Transverse colon (tissue), 4 donors: ENCODE results near the gene TMEM147.

Source experiments
- POLR2A ChIP-seq: fragments of 450-650 bp; IDR thresholded peaks from one replicate; pipeline ENCODE4 v1.6.1; 2016; ENCODE audit warnings: antibody characterized with exemption, mild to moderate bottlenecking, moderate library complexity
- POLR2AphosphoS5 ChIP-seq, 3 donors: sonication (generic); formaldehyde crosslinking; IDR thresholded peaks; one replicate each; pipeline ENCODE4 v1.6.1; 2016; ENCODE audit warnings: antibody characterized with exemption in 3 of 3
- TF ChIP-seq, protein P1 (sequence below), 5 experiments: fragments of 200-600 bp in 3 of 5; fragments of 450-650 bp in 2 of 5; sonication (generic) in 3 of 5; IDR thresholded peaks; 1 replicate in 2 of 5; 2 replicates in 3 of 5; pipeline ENCODE4 v1.5.1; 2016 to 2017; ENCODE audit warnings: antibody characterized with exemption in 5 of 5, inconsistent platforms in 3 of 5, mild to moderate bottlenecking in 2 of 5, moderate library complexity in 1 of 5

DNA sequence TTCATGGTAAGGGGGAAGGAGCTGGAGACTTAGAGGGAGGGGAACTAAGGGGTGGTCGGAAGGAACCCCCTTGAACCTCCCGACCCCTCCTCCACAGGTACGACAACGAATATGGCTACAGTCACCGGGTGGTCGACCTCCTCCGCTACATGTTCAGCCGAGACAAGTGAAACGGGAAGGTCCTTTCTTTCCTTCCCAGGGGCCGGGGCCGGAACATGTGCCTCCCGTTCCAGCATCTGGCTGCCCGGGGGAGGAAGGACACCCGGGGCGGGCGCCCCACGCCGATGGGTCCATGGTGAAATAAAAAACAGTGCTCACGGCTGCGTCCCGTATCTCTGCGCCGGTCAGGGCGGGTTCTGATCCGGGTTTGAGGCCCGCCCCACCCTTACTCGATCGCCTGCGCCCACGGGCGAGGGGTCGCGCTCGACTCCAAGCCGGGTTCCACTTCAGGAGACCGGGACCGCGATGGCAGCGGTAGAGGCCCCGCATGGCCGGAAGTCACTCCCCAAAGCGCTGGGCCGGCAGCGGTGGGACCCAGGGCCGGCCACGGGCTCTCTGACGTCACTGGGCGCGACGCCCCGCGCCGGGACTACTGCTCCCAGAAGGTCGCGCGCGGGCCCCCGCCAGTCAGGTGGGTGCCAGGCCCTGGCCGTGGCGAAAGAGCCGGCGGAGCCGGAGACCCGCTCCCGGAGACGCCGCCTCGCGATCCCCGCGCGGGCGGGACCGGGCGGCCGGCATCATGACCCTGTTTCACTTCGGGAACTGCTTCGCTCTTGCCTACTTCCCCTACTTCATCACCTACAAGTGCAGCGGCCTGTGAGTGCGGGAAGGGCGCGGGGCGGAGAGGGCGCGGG lies at the start of gene TMEM147:
- TF ChIP-seq, protein P1, sequence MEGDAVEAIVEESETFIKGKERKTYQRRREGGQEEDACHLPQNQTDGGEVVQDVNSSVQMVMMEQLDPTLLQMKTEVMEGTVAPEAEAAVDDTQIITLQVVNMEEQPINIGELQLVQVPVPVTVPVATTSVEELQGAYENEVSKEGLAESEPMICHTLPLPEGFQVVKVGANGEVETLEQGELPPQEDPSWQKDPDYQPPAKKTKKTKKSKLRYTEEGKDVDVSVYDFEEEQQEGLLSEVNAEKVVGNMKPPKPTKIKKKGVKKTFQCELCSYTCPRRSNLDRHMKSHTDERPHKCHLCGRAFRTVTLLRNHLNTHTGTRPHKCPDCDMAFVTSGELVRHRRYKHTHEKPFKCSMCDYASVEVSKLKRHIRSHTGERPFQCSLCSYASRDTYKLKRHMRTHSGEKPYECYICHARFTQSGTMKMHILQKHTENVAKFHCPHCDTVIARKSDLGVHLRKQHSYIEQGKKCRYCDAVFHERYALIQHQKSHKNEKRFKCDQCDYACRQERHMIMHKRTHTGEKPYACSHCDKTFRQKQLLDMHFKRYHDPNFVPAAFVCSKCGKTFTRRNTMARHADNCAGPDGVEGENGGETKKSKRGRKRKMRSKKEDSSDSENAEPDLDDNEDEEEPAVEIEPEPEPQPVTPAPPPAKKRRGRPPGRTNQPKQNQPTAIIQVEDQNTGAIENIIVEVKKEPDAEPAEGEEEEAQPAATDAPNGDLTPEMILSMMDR (IDR thresholded peaks at IDR 0.05): no peak
- peak; percentile 52 for TF ChIP-seq POLR2A
- peak; percentile 51 to 80 (median 66) for TF ChIP-seq POLR2AphosphoS5 (IDR thresholded peaks at IDR 0.05)
